ENCODE data around the gene VSIG8. TPM values are rescaled to one million over a fixed set of nuclear protein-coding genes. Genes with fewer than 3 reads are reported as not detected.
A peak's percentile ranks its signal among the peaks of the same experiment; 100 is the strongest.

The VSIG8 gene
- total RNA-seq, 1 donor from 2014 or later: not detected

- no peak for FAIRE-seq
- H3K4me3 ChIP-seq (ENCODE audit: low read depth, low read length): no peak overlapping the region
These were observed 2.0 kb downstream of the VSIG8 start for GRCh38 chr1:159860456-159860855.

DNA sequence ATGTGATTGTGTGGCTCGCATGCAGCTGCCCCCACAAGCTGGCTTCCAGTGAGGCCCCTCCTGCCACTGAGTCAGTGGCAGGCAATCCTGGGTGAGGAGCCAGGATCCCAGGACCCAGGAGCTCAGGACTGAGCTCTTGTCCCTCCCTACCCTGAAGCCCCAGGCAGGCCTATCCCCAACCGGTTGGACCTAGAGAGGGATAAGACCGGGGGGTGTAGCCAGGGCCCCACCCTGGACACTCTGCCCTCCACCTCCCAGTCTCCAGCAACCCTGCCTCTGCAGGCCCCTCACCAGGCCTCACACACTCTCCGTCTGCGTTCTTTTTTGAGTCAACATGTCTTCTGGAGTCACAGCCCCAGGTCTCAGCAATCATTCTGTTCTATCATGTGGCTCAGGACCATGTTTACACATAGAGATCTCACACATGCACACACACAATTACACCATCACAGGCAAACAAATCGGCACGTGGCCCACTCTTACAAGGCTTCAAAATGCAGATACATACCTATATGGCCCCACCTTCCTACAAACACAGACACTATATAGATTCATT lies 2.6 kb downstream of the VSIG8 start:
- no peak for DNase-seq (ENCODE audit: low read depth)
- no peak for FAIRE-seq
- H3K27me3 ChIP-seq (ENCODE audit: control insufficient read depth, insufficient read depth, low read length): no peaks in the 10 kb centered on the region
- TF ChIP-seq, protein P1, sequence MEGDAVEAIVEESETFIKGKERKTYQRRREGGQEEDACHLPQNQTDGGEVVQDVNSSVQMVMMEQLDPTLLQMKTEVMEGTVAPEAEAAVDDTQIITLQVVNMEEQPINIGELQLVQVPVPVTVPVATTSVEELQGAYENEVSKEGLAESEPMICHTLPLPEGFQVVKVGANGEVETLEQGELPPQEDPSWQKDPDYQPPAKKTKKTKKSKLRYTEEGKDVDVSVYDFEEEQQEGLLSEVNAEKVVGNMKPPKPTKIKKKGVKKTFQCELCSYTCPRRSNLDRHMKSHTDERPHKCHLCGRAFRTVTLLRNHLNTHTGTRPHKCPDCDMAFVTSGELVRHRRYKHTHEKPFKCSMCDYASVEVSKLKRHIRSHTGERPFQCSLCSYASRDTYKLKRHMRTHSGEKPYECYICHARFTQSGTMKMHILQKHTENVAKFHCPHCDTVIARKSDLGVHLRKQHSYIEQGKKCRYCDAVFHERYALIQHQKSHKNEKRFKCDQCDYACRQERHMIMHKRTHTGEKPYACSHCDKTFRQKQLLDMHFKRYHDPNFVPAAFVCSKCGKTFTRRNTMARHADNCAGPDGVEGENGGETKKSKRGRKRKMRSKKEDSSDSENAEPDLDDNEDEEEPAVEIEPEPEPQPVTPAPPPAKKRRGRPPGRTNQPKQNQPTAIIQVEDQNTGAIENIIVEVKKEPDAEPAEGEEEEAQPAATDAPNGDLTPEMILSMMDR (IDR thresholded peaks at IDR 0.05; ENCODE audit: insufficient read depth, low read length, severe bottlenecking): no peak
- H3K4me3 ChIP-seq (ENCODE audit: low read depth, low read length): no peak overlapping the region
- H3K36me3 ChIP-seq (ENCODE audit: control insufficient read depth, insufficient read depth, low read length): no peaks in the 10 kb centered on the region

More at GRCh38 chr1:159860456-159860855, 2.0 kb downstream of the VSIG8 start:
- no peaks in the 10 kb centered on the region for H3K27me3 ChIP-seq (ENCODE audit: control insufficient read depth, insufficient read depth, low read length)
- DNase-seq (ENCODE audit: low read depth): no peak
- TF ChIP-seq, protein P1 (IDR thresholded peaks at IDR 0.05; ENCODE audit: insufficient read depth, low read length, severe bottlenecking): no peak
- no peaks in the 10 kb centered on the region for H3K36me3 ChIP-seq (ENCODE audit: control insufficient read depth, insufficient read depth, low read length)

- H3K27me3 ChIP-seq (ENCODE audit: control insufficient read depth, insufficient read depth, low read length): no peaks in the 10 kb centered on the region
- FAIRE-seq (no peak), DNase-seq (ENCODE audit: low read depth) (no peak)
- no peaks in the 10 kb centered on the region for H3K36me3 ChIP-seq (ENCODE audit: control insufficient read depth, insufficient read depth, low read length)
- TF ChIP-seq, protein P1 (IDR thresholded peaks at IDR 0.05; ENCODE audit: insufficient read depth, low read length, severe bottlenecking): no peak
- no peak overlapping the region for H3K4me3 ChIP-seq (ENCODE audit: low read depth, low read length)
These were observed 4.6 kb downstream of the VSIG8 start for GRCh38 chr1:159857889-159858288.

- DNase-seq (ENCODE audit: low read depth) (peak; percentile 35), FAIRE-seq (no peak)
- no peaks in the 10 kb centered on the region for H3K27me3 ChIP-seq (ENCODE audit: control insufficient read depth, insufficient read depth, low read length)
- H3K4me3 ChIP-seq (ENCODE audit: low read depth, low read length): no peak overlapping the region
- H3K36me3 ChIP-seq (ENCODE audit: control insufficient read depth, insufficient read depth, low read length): no peaks in the 10 kb centered on the region
- TF ChIP-seq, protein P1 (IDR thresholded peaks at IDR 0.05; ENCODE audit: insufficient read depth, low read length, severe bottlenecking): no peak
These were observed 5.9 kb downstream of the VSIG8 start for GRCh38 chr1:159856576-159856975.

GRCh38 chr1:159855709-159856108 lies 6.7 kb downstream of the VSIG8 start:
- no peak for FAIRE-seq
- TF ChIP-seq, protein P1 (IDR thresholded peaks at IDR 0.05; ENCODE audit: insufficient read depth, low read length, severe bottlenecking): no peak
- Histone ChIP-seq H3K36me3 (ENCODE audit: control insufficient read depth, insufficient read depth, low read length) (no peaks in the 10 kb centered on the region), H3K27me3 (ENCODE audit: control insufficient read depth, insufficient read depth, low read length) (no peaks in the 10 kb centered on the region), H3K4me3 (ENCODE audit: low read depth, low read length) (no peak overlapping the region)
- DNase-seq (ENCODE audit: low read depth): no peak

- H3K36me3 ChIP-seq (ENCODE audit: control insufficient read depth, insufficient read depth, low read length): no peaks in the 10 kb centered on the region
- DNase-seq (ENCODE audit: low read depth): peak; percentile 50
- TF ChIP-seq, protein P1 (IDR thresholded peaks at IDR 0.05; ENCODE audit: insufficient read depth, low read length, severe bottlenecking): no peak
- peak overlapping the region; percentile 56 for H3K4me3 ChIP-seq (ENCODE audit: low read depth, low read length)
- no peaks in the 10 kb centered on the region for H3K27me3 ChIP-seq (ENCODE audit: control insufficient read depth, insufficient read depth, low read length)
- FAIRE-seq: no peak
These were observed 7.7 kb downstream of the VSIG8 start for GRCh38 chr1:159854693-159855192.

All from bronchial epithelial cell (primary cell).